Measurements from ENCODE around the gene PLPPR3. TPM values are rescaled to one million over a fixed set of nuclear protein-coding genes. Genes with fewer than 3 reads are reported as not detected.

The PLPPR3 gene
- total and polyA plus RNA-seq, 9 of the 15 experiments (the other 6 are each of a cell fraction or from before 2014, with no cell fraction given): 0.01 to 48.2 (median 8.6) TPM

DNA sequence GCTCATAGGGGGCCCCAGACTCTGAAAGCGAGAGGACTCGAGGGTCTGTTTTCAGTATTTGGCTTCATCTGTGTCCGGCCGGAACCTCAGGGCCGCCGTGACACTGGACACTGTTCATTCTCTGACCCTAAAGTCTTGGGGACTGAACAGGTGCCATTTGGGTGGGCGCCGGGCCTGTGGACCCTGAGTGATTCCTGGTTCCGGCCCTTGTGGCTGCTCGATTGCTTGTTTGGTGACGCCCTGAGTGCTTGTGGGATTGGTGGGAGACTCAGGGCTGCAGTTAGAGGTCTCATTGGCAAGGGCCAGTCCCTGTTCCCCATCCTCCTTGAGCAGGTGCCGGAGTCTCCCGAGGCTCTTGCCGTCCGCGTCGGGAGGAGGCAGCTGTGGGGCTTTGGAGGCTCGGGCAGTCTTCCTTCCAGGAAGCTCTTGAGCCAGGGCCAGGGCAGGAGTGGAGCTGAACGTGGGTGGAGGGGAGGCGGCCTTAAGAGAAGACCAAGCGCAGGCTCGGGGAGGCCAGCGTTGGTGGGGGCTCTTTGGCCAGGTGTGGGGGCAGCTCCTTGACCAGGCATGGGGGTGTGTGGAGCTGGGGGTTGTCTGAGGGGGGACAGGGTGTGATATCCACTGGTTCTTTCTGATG lies 19.8 kb downstream of the PLPPR3 start (continued):
- TF ChIP-seq, protein P1, sequence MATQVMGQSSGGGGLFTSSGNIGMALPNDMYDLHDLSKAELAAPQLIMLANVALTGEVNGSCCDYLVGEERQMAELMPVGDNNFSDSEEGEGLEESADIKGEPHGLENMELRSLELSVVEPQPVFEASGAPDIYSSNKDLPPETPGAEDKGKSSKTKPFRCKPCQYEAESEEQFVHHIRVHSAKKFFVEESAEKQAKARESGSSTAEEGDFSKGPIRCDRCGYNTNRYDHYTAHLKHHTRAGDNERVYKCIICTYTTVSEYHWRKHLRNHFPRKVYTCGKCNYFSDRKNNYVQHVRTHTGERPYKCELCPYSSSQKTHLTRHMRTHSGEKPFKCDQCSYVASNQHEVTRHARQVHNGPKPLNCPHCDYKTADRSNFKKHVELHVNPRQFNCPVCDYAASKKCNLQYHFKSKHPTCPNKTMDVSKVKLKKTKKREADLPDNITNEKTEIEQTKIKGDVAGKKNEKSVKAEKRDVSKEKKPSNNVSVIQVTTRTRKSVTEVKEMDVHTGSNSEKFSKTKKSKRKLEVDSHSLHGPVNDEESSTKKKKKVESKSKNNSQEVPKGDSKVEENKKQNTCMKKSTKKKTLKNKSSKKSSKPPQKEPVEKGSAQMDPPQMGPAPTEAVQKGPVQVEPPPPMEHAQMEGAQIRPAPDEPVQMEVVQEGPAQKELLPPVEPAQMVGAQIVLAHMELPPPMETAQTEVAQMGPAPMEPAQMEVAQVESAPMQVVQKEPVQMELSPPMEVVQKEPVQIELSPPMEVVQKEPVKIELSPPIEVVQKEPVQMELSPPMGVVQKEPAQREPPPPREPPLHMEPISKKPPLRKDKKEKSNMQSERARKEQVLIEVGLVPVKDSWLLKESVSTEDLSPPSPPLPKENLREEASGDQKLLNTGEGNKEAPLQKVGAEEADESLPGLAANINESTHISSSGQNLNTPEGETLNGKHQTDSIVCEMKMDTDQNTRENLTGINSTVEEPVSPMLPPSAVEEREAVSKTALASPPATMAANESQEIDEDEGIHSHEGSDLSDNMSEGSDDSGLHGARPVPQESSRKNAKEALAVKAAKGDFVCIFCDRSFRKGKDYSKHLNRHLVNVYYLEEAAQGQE (IDR thresholded peaks at IDR 0.05; ENCODE audit: borderline replicate concordance): no peak
- TF ChIP-seq, protein P1 (CRISPR knock-in tag; IDR thresholded peaks at IDR 0.05; ENCODE audit: low read depth): no peak
- TF ChIP-seq NFE2 (IDR thresholded peaks at IDR 0.05; ENCODE audit: low read depth): no peak
- no peak for TF ChIP-seq KLF16 (IDR thresholded peaks at IDR 0.05)
- TF ChIP-seq SP1 (CRISPR knock-in tag; IDR thresholded peaks at IDR 0.05): no peak
- no peak for TF ChIP-seq ZC3H4 (CRISPR knock-in tag; IDR thresholded peaks at IDR 0.05; ENCODE audit: borderline replicate concordance)
- no peak for TF ChIP-seq KAT2B (IDR thresholded peaks at IDR 0.05; ENCODE audit: low read depth, low read length)
- TF ChIP-seq RBFOX2 (IDR thresholded peaks at IDR 0.05; ENCODE audit: low read depth, low read length): peak; percentile 61
- no peak for TF ChIP-seq KAT8 (IDR thresholded peaks at IDR 0.05; ENCODE audit: low read depth)

Data from K562 (cell line).